HG03442 (cell line): ENCODE results near the gene ESCO1.
"Not testable (repeated sequence)": the region's sequence is repeated elsewhere in the genome, so short reads cannot be mapped to it uniquely, and the experiment has no call there.

ENCODE experiments used
- ATAC-seq: cut with Tn5 transposase; IDR thresholded peaks from one replicate; pipeline ENCODE4 v1.9.1; 2021; ENCODE audit warnings: mild to moderate bottlenecking, moderate library complexity; ENCODE audit not compliant: unreplicated experiment

ESCO1 gene

DNA sequence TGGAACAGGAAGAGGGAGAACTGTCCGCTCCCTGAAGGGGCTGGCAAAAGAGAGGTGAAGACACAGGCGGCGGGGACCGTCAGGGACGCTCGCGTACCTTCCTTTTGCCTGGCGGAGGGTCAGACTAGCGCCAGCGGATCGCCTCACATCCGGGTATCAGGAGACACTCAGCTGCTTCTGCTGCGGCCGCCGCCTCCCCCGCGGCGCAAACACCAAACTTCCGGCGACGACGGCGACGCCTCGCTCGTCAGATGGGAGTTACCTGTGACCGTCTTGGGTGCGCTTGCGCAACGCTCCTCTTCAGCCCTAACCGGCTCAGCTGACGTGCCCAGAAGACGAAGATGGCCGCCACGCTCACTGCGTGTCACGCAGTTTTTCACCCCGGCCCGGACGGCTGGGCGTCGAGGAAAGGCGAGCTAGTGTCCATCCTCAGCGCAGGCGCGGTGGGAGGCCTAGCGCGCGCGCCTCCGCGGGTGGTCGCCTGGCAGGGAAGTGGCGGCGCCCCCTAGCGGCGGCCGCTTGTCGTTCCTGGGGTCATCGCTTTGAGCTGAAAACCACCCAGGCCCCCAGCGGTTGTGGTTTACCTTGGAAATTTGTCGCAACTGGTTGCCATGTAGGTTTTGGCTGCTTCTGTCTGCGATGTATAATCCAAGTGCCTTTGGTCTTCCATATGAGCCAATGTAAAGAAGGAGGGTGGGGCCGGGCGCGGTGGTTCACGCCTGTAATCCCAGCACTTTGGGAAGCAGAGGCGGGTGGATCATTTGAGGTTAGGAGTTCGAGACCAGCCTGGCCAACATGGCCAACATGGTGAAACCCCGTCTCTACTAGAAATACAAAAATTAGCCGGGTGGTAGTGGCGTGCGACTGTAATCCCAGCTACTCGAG, at the start of gene ESCO1:
Gene ESCO1, minus strand, starts transcription at position 179 of the 885 bp plus-strand sequence. CDS start 25,861 bp downstream, outside the sequence.
- peak; percentile 85 for ATAC-seq

DNA sequence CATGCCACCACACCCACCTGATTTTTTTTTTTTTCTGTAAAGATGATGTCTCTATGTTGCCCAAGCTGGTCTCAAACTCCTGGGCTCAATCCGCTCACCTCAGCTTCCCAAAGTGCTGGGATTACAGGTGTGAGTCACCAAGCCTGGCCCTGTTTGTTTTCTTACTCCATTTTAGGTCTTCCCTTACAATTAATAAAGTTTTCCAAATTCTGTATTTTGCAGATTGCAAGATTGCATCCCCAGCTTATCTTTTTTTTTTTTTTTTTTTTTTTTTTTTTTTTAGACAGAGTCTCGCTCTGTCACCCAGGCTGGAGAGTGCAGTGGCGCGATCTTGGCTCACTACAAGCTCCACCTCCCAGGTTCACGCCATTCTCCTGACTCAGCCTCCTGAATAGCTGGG, 39.9 kb upstream of the ESCO1 start:
- ATAC-seq = not testable (repeated sequence)

DNA sequence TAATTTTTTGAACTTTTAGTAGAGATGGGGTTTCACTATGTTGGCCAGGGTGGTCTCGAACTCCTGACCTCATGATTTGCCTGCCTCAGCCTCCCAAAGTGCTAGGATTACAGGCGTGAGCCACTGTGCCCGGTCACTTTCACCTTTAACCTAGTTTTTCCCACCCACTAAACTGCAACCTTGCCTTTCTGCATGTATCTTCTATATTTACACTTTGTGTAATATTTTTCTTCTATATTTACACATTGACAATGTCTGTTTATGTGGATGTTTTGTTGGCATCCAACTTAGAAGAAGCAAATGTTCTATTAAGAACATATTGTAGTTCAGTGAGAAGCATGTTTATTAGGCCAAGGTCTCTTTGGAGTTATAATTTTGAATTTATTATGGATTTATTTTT, 38.3 kb upstream of the ESCO1 start:
- no peak for ATAC-seq

DNA sequence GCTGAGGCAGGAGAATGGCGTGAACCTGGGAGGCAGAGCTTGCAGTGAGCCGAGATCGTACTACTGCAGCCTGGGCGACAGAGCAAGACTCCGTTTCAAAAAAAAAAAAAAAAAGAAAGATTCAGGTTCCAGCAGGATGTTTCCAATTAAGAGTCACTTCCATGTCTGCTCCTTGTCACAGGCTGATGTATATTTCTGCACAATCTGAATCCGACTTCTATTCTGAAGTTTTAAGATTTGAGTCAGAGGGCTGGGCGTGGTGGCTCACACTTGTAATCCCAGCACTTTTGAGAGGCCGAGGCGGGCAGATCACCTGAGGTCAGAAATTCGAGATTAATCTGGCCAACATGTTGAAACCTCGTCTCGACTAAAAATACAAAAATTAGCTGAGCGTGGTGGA, 36.3 kb upstream of the ESCO1 start:
- ATAC-seq = no peak

DNA sequence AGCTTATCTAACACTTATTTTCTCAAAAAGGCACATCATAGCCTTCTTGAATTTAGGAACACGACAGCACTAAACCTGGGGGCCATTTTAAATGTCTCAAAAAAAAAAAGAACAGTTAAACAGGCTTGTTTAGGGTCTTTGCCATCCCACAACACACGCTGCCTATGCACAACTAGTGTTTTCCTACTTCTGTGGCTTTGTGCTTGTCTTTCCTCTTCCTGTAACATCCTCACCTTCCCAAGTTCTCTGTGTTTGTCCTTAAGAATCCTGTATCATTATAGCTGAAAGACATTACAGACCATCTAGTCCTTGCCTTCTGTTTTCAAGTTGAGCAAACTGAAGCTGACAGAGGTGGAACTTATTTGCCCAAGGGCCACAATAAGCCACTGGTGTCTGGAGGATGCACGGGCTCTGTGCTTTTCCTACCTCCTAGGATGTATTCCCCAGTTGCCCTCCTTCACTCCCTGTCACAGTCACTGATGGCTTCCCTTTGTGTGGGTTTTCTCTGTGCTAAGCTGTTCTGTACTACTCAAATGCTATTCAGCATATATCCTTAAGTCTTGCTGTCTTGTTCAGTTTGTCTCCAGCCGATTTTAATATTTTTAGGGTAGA, 34.2 kb upstream of the ESCO1 start:
- ATAC-seq = no peak

DNA sequence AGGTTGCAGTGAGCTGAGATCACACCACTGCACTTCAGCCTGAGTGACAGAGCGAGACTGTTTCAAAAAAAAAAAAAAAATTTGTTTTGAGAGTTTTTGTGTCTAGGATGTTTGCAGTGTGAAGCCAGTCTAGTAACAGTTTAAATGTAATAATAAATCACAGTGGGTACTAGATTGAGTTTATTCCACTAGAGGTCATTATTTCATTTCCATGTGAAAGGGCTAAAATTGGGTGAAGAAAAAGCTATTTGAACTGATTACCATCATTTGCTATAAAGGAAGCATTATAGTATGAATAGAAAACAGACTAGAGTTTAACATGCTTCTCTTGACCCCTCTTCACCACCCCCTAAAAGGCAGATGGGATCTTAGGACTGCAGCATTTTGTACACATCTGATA, 31.9 kb upstream of the ESCO1 start:
- ATAC-seq = no peak

- peak; percentile 91 for ATAC-seq
Observed at GRCh38 chr18:21629089-21629832, 28.8 kb upstream of the ESCO1 start.

DNA sequence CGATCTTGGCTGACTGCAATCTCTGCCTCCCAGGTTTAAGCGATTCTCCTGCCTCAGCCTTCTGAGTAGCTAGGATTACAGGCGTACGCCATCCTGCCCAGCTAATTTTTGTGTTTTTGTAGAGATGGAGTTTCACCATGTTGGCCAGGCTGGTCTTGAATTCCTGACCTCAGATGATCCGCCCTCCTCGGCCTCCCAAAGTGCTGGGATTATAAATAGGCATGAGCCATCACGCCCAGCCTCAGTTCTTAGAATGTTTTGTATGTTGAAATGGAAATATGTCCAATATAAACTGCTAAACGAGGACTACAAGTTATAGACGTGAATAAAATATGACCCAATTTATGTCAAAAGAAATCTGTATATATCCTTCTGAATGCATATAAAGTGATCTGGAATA, 21.1 kb upstream of the ESCO1 start:
- ATAC-seq = not testable (repeated sequence)

DNA sequence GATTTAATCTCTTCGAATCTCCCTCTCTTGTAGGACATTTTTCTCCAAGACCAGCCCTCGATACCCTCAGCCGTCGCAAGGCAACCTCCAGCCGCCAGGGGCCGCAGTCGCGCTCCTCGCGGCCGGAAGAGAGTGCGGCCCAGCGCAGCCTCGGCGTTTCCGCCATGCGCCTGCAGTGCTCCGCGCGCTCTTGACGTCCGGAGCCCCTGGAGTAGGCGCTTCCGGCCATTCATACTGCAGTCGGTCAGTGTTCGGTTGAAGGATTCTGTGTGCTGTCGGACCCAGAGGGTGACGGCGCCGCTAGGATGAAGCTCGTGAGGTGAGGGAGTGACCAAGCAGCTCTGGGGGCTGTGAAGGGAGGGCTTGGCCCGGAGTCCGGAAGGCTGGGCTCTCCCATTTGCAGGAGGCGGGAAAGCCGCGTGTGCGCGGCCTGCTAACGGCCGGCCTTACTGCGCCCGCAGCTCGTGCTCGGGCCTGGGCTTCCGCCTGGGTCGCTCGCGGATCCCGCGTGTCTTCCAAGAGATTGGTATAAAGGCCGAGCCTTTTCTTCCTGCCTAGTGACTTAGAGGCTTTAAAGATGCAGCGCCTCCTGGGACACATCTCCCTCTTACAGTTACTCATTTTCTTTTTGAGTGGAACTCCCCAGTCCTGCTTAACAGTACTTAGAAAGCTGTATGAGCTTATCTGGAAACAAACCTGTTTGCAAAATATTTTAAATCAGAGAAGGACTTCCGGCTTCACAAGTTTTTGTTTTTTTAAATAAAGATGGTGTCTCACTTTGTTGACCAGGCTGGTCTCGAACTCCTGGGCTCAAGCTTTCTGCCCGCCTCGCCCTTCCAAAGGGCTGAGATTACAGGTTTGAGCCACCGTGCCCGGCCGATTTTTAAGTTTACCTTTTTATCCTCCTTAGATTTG, 11.9 kb upstream of the ESCO1 start, which contains the start of gene SNRPD1:
Gene SNRPD1, plus strand, starts transcription at position 190 of the 915 bp plus-strand sequence. Its CDS starts 116 bp downstream, at position 306.
- ATAC-seq = peak; percentile 96

DNA sequence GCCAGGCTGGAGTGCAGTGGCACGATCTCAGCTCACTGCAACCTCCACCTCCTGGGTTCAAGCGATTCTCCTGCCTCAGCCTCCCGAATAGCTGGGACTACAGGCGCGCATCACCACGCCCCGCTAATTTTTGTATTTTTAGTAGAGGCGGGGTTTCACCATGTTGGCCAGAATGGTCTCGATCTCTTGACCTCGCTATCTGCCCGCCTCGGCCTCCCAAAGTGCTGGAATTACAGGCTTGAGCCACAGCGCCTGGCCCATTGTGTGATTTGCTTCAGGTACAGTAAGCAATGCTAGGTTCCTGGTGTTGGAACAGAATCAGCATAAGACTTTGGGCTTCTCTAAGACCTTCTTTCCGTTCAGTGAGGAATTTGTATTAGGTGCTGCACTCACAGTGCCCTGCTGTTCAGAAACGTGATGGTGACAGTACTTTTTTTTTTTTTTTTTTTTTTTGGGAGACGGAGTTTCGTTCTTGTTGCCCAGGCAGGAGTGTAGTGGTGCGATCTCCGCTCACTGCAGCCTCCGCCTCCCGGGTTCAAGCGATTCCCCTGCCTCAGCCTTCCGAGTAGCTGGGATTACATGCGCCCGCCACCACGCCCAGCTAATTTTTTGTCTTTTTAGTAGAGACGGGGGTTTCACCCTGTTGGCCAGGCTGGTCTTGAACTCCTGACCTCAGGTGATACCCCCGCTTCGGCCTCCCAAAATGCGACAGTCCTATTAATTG, 11.1 kb upstream of the ESCO1 start:
- ATAC-seq = not testable (repeated sequence)

DNA sequence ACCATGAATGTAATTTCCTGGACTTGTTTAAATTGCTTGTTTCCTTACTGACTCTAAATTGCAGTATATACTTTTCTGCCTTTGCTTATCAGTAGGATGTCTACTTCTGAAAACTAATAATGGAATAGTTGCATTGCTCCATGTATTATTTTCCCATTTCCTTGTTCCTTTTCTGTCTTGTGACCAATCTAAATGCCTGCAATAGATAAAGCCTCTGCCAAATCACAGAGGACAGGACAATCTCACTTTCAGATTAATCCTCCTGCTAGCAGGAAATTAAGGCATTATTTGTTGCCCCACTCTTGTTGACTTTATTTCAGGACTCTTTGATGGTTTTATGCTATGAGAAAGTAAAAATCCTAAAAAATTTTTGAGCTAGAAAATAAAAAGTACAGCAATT, 4.7 kb upstream of the ESCO1 start:
- ATAC-seq = no peak

DNA sequence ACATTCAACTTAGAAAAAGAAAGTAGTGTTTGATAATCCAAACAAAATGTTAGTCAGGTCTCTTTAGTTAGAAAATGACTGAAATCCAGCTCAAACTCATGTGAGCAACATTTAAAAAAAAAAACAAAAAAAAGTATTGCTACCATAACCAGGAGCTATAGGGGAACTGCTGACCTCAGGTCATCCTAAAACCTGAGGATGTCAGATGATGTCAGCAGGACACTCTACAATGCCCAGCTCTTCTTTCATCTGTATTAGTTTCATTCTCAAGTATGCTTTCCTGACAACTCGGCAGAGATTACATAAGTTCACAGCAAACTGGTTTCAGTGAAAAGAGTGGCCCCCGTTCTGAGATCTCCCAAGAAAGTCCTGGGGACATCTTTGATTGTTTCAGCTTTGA, 4.2 kb upstream of the ESCO1 start:
- no peak for ATAC-seq

DNA sequence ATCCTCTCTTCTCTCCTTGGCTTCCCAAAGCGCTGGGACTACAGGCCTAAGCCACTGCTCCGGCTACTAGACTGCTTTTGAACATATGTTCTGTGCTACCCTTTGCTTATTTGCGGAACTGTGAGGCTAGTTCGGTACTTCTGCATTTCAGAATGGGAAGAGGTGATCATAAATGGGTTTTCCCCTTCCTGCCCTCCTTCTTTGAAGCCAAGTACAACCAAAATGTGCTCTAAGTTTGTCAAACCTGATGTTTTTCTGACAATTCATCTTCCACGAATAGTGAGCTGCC, 1.7 kb upstream of the ESCO1 start:
- no peak for ATAC-seq

DNA sequence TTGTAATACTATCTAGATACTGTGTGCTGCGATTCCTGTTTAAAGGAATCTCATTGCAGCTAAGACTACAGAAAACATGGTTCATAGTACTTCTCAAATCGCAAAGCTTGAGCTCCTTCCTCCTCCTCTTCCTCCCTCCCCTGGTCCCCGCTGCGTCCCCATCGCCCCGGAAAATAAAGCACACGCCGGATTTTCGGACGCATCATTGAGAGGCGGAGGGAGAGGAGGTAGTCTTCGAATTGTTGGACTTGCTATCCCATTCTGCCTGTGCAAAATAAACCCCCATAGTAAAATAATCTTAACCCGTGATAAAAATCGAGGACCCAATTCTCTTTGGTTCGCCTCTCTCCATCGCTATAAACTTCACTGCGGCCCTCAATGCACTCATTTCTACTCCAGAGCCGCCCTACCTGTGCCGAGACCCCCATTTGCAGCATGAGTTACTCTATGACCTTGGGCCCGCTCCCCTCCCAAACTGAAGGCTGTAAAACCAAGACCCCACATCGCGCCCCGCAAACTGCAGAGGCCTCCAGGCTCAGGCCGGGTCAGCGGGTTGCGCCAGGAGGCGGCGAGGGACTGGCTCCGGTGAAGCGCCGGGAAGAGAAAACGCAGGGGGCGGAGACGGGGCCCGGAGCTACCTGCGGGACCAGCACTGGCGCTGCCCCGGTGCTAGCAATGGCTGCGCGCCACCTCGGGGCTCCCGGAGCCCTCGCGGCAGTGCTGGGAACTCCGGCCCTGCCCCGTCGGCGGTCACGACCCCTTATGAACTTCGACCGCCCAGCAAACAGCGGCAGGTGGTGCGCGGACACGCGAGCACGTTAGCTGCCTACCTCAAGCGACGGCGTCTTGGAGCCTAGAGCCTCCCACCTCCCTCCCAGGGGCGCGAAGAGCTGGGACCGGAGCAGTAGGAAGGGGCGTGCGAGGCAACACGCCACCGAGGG, 649 bp downstream of the ESCO1 start:
- ATAC-seq = peak; percentile 38

- no peak for ATAC-seq
Observed at GRCh38 chr18:21598726-21599584, 1.5 kb downstream of the ESCO1 start.

GRCh38 chr18:21597620-21598019, 2.9 kb downstream of the ESCO1 start:
- no peak for ATAC-seq

DNA sequence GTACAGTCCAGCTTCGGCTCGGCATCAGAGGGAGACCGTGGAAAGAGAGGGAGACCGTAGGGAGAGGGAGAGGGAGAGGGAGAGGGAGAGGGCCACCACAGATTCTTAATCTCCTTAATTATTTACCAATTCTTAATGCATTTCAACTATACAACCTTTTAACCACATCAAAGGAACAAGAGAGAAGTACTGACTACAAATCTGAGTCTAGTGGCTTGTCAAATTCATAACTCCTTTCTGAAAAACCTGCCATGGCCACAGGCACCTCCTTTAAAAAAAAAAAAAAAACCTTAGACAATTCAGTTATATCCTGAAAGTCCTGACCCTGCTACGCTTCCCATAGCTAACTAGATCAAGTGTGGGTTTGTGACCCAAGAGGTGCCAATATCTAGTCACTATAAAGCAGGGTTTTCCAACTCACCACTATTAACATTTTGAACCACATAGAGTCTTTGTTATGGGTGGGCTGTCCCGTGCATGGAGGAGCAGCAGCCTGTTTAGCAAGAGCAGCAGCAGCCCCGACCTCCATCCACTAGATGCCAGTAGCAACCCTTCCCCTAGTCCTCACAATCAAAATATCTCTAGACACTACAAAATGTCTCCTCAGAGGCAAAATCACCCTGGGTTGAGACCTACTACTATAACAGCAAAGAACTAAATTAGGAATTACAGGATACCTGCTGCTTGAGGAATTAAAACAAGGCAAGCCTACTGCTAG, 6.8 kb downstream of the ESCO1 start:
- ATAC-seq = peak; percentile 49
